ENCODE data around the gene RAVER2.
A peak's percentile ranks its signal among the peaks of the same experiment; 100 is the strongest.
"Not testable (repeated sequence)": the region's sequence is repeated elsewhere in the genome, so short reads cannot be mapped to it uniquely, and the experiment has no call there.

RAVER2 gene

GRCh38 chr1:64744492-64745180 lies at the start of gene RAVER2:
Gene RAVER2, plus strand, starts transcription at chr1:64745075. Its CDS starts 98 bp downstream, at chr1:64745173.
- Histone ChIP-seq H3K9me3 (ENCODE audit: control insufficient read depth, low read length) (no peaks in the 10 kb centered on the region), H3K4me1 (ENCODE audit: control insufficient read depth, insufficient read depth, low read length) (peaks cover 9% of the 10 kb centered on the region), H3K4me3 (ENCODE audit: low read length) (peak within 1 kb of the TSS; percentile 88), H3K27me3 (replicated peaks; ENCODE audit: control insufficient read depth, insufficient read depth, low read length) (no peaks in the 10 kb centered on the region), H3K9ac (ENCODE audit: low read length) (peak within 1 kb of the TSS; percentile 80), H3K36me3 (ENCODE audit: control insufficient read depth, insufficient read depth, low read length, severe bottlenecking) (no peaks in the 10 kb centered on the region)
- peak; percentile 90 for DNase-seq (ENCODE audit: low read depth)

GRCh38 chr1:64696879-64697278 lies 48.0 kb upstream of the RAVER2 start:
- H3K4me1 ChIP-seq (ENCODE audit: control insufficient read depth, insufficient read depth, low read length), result peaks cover 10% of the 10 kb centered on the region
- no peak overlapping the region for H3K4me3 ChIP-seq (ENCODE audit: low read length)
- H3K9me3 ChIP-seq (ENCODE audit: control insufficient read depth, low read length), result no peaks in the 10 kb centered on the region
- H3K9ac ChIP-seq (ENCODE audit: low read length), result no peak overlapping the region
- no peak for DNase-seq (ENCODE audit: low read depth)
- no peaks in the 10 kb centered on the region for H3K27me3 ChIP-seq (replicated peaks; ENCODE audit: control insufficient read depth, insufficient read depth, low read length)
- peaks cover 3% of the 10 kb centered on the region for H3K36me3 ChIP-seq (ENCODE audit: control insufficient read depth, insufficient read depth, low read length, severe bottlenecking)

- Histone ChIP-seq H3K4me1 (ENCODE audit: control insufficient read depth, insufficient read depth, low read length) (no peaks in the 10 kb centered on the region), H3K27me3 (replicated peaks; ENCODE audit: control insufficient read depth, insufficient read depth, low read length) (no peaks in the 10 kb centered on the region), H3K9me3 (ENCODE audit: control insufficient read depth, low read length) (no peaks in the 10 kb centered on the region), H3K4me3 (ENCODE audit: low read length) (no peak overlapping the region), H3K9ac (ENCODE audit: low read length) (no peak overlapping the region), H3K36me3 (ENCODE audit: control insufficient read depth, insufficient read depth, low read length, severe bottlenecking) (no peaks in the 10 kb centered on the region)
- no peak for DNase-seq (ENCODE audit: low read depth)
Observed at GRCh38 chr1:64699327-64699726, 45.5 kb upstream of the RAVER2 start.

- no peak for DNase-seq (ENCODE audit: low read depth)
- no peaks in the 10 kb centered on the region for H3K9me3 ChIP-seq (ENCODE audit: control insufficient read depth, low read length)
- H3K9ac ChIP-seq (ENCODE audit: low read length), result no peak overlapping the region
- H3K4me1 ChIP-seq (ENCODE audit: control insufficient read depth, insufficient read depth, low read length), result no peaks in the 10 kb centered on the region
- H3K36me3 ChIP-seq (ENCODE audit: control insufficient read depth, insufficient read depth, low read length, severe bottlenecking), result no peaks in the 10 kb centered on the region
- no peak overlapping the region for H3K4me3 ChIP-seq (ENCODE audit: low read length)
- no peaks in the 10 kb centered on the region for H3K27me3 ChIP-seq (replicated peaks; ENCODE audit: control insufficient read depth, insufficient read depth, low read length)
Observed at GRCh38 chr1:64701071-64701470, 43.8 kb upstream of the RAVER2 start.

- DNase-seq (ENCODE audit: low read depth), result no peak
- Histone ChIP-seq H3K4me1 (ENCODE audit: control insufficient read depth, insufficient read depth, low read length) (no peaks in the 10 kb centered on the region), H3K27me3 (replicated peaks; ENCODE audit: control insufficient read depth, insufficient read depth, low read length) (no peaks in the 10 kb centered on the region), H3K9ac (ENCODE audit: low read length) (no peak overlapping the region), H3K4me3 (ENCODE audit: low read length) (no peak overlapping the region), H3K36me3 (ENCODE audit: control insufficient read depth, insufficient read depth, low read length, severe bottlenecking) (no peaks in the 10 kb centered on the region), H3K9me3 (ENCODE audit: control insufficient read depth, low read length) (no peaks in the 10 kb centered on the region)
Observed at GRCh38 chr1:64701886-64702285, 43.0 kb upstream of the RAVER2 start.

GRCh38 chr1:64702670-64703069 lies 42.2 kb upstream of the RAVER2 start:
- H3K4me1 ChIP-seq (ENCODE audit: control insufficient read depth, insufficient read depth, low read length); H3K9ac ChIP-seq (ENCODE audit: low read length); H3K9me3 ChIP-seq (ENCODE audit: control insufficient read depth, low read length); DNase-seq (ENCODE audit: low read depth); H3K4me3 ChIP-seq (ENCODE audit: low read length); H3K36me3 ChIP-seq (ENCODE audit: control insufficient read depth, insufficient read depth, low read length, severe bottlenecking); H3K27me3 ChIP-seq (replicated peaks; ENCODE audit: control insufficient read depth, insufficient read depth, low read length): not testable (repeated sequence)

- DNase-seq (ENCODE audit: low read depth), result no peak
- H3K36me3 ChIP-seq (ENCODE audit: control insufficient read depth, insufficient read depth, low read length, severe bottlenecking), result no peaks in the 10 kb centered on the region
- H3K9me3 ChIP-seq (ENCODE audit: control insufficient read depth, low read length), result no peaks in the 10 kb centered on the region
Observed at GRCh38 chr1:64703600-64703999, 41.3 kb upstream of the RAVER2 start.

GRCh38 chr1:64705591-64705990 lies 39.3 kb upstream of the RAVER2 start:
- no peaks in the 10 kb centered on the region for H3K27me3 ChIP-seq (replicated peaks; ENCODE audit: control insufficient read depth, insufficient read depth, low read length)
- no peak overlapping the region for H3K4me3 ChIP-seq (ENCODE audit: low read length)
- no peak for DNase-seq (ENCODE audit: low read depth)
- no peaks in the 10 kb centered on the region for H3K9me3 ChIP-seq (ENCODE audit: control insufficient read depth, low read length)
- peaks cover 10% of the 10 kb centered on the region for H3K4me1 ChIP-seq (ENCODE audit: control insufficient read depth, insufficient read depth, low read length)
- no peak overlapping the region for H3K9ac ChIP-seq (ENCODE audit: low read length)
- no peaks in the 10 kb centered on the region for H3K36me3 ChIP-seq (ENCODE audit: control insufficient read depth, insufficient read depth, low read length, severe bottlenecking)

More at GRCh38 chr1:64703600-64703999, 41.3 kb upstream of the RAVER2 start:
- no peak overlapping the region for H3K9ac ChIP-seq (ENCODE audit: low read length)
- no peak overlapping the region for H3K4me3 ChIP-seq (ENCODE audit: low read length)
- no peaks in the 10 kb centered on the region for H3K27me3 ChIP-seq (replicated peaks; ENCODE audit: control insufficient read depth, insufficient read depth, low read length)
- H3K4me1 ChIP-seq (ENCODE audit: control insufficient read depth, insufficient read depth, low read length), result no peaks in the 10 kb centered on the region

GRCh38 chr1:64711266-64711665 lies 33.6 kb upstream of the RAVER2 start:
- H3K36me3 ChIP-seq (ENCODE audit: control insufficient read depth, insufficient read depth, low read length, severe bottlenecking), result no peaks in the 10 kb centered on the region
- H3K9me3 ChIP-seq (ENCODE audit: control insufficient read depth, low read length), result no peaks in the 10 kb centered on the region
- peak; percentile 65 for DNase-seq (ENCODE audit: low read depth)
- H3K27me3 ChIP-seq (replicated peaks; ENCODE audit: control insufficient read depth, insufficient read depth, low read length), result peaks cover 3% of the 10 kb centered on the region
- no peak overlapping the region for H3K9ac ChIP-seq (ENCODE audit: low read length)
- H3K4me3 ChIP-seq (ENCODE audit: low read length), result no peak overlapping the region
- peaks cover 22% of the 10 kb centered on the region for H3K4me1 ChIP-seq (ENCODE audit: control insufficient read depth, insufficient read depth, low read length)

GRCh38 chr1:64712049-64712448 lies 32.8 kb upstream of the RAVER2 start:
- no peaks in the 10 kb centered on the region for H3K36me3 ChIP-seq (ENCODE audit: control insufficient read depth, insufficient read depth, low read length, severe bottlenecking)
- H3K27me3 ChIP-seq (replicated peaks; ENCODE audit: control insufficient read depth, insufficient read depth, low read length), result peaks cover 3% of the 10 kb centered on the region

GRCh38 chr1:64715186-64715585 lies 29.7 kb upstream of the RAVER2 start:
- peaks cover 16% of the 10 kb centered on the region for H3K4me1 ChIP-seq (ENCODE audit: control insufficient read depth, insufficient read depth, low read length)
- H3K4me3 ChIP-seq (ENCODE audit: low read length), result no peak overlapping the region
- peaks cover 9% of the 10 kb centered on the region for H3K27me3 ChIP-seq (replicated peaks; ENCODE audit: control insufficient read depth, insufficient read depth, low read length)
- H3K9ac ChIP-seq (ENCODE audit: low read length), result no peak overlapping the region
- no peaks in the 10 kb centered on the region for H3K36me3 ChIP-seq (ENCODE audit: control insufficient read depth, insufficient read depth, low read length, severe bottlenecking)
- DNase-seq (ENCODE audit: low read depth), result no peak
- peaks cover 13% of the 10 kb centered on the region for H3K9me3 ChIP-seq (ENCODE audit: control insufficient read depth, low read length)

More at GRCh38 chr1:64712049-64712448, 32.8 kb upstream of the RAVER2 start:
- no peak overlapping the region for H3K9ac ChIP-seq (ENCODE audit: low read length)
- peaks cover 22% of the 10 kb centered on the region for H3K4me1 ChIP-seq (ENCODE audit: control insufficient read depth, insufficient read depth, low read length)
- H3K9me3 ChIP-seq (ENCODE audit: control insufficient read depth, low read length), result no peaks in the 10 kb centered on the region
- DNase-seq (ENCODE audit: low read depth), result no peak
- H3K4me3 ChIP-seq (ENCODE audit: low read length), result no peak overlapping the region

- no peaks in the 10 kb centered on the region for H3K36me3 ChIP-seq (ENCODE audit: control insufficient read depth, insufficient read depth, low read length, severe bottlenecking)
- H3K27me3 ChIP-seq (replicated peaks; ENCODE audit: control insufficient read depth, insufficient read depth, low read length), result peaks cover 37% of the 10 kb centered on the region
- H3K4me1 ChIP-seq (ENCODE audit: control insufficient read depth, insufficient read depth, low read length), result no peaks in the 10 kb centered on the region
- peaks cover 13% of the 10 kb centered on the region for H3K9me3 ChIP-seq (ENCODE audit: control insufficient read depth, low read length)
- DNase-seq (ENCODE audit: low read depth), result no peak
- H3K9ac ChIP-seq (ENCODE audit: low read length), result no peak overlapping the region
- no peak overlapping the region for H3K4me3 ChIP-seq (ENCODE audit: low read length)
Observed at GRCh38 chr1:64721135-64721534, 23.7 kb upstream of the RAVER2 start.
